ENCODE results near the gene MARCHF11.

MARCHF11 gene

GRCh38 chr5:16128944-16129343, 50.6 kb downstream of the MARCHF11 start:
- DNase-seq = peak in 1 of 2 experiments; percentile 41

DNA sequence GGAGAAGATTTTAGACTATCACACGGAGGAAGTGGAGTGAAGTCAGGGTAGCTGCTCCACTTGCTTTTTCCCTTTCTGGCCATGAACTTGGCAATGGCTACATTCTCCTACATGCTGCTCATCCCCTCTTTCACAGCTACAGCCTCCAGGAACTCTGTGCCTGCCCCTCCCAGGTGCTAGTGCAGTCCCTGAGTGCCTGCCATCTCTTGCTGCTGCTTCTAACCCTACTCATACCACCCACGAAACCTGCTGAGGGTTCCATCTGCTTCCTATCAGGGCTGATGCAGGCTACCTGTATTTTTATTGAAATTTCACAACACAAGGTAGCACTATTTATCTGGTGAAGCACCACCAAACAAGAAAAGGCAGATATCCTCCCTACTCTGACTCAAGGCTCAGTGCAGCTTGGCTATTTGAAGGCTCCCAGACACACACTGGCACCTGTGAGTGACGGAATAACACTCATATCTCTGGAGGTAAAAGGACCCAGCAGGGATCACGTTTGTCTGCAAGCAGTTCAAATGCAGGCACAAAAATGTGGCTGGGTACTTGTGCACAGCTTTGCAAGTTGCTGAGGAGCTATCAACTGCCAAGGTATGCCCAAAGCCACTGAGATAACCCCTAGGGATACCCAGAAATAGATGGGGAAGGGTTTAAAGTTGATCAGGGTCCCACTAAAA, 51.6 kb downstream of the MARCHF11 start:
- DNase-seq = peak in 1 of 2 experiments; percentile 24

GRCh38 chr5:16120579-16120978, 59.0 kb downstream of the MARCHF11 start:
- no peak for DNase-seq

DNA sequence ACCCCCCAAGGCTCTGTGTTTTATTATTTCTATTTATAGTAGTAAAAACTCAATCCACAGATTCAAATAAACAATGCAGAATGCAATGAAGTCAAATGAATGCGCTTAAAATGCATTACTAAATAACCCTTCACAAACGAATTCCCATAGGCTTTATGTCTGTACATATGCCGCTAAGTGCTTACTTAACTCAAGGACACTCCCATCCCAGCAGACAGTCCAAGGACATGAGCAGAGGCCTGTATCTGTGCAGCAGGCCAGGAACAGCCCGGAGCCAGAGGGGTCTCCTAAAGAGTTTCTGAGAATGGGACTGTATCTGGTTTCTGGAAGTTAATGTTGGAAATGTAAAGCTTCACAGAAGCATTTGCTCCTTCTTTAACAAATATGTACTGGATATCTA, 59.8 kb downstream of the MARCHF11 start:
- no peak for DNase-seq

DNA sequence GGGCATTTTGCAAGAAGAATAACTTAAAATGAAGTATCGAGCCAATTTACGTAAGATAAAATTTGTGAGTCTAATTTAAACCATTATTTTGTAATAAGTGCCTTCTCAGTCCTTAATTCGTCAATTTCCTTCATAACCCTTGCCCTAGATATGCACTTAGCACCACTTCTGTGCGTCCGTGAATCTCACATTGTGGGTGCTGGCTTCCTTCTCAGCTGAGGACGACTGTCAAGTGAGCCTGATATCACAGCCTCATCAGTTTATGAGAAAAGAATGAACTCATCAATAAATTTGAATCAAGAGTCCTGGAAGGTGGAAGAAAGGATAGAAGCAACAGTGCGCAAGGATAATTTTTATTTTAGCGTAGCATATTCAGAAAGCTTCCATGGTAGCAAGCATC, 64.5 kb downstream of the MARCHF11 start:
- DNase-seq = no peak

GRCh38 chr5:16108418-16108817, 71.2 kb downstream of the MARCHF11 start:
- no peak for DNase-seq

- DNase-seq = no peak
Observed at GRCh38 chr5:16104961-16105360, 74.6 kb downstream of the MARCHF11 start.

DNA sequence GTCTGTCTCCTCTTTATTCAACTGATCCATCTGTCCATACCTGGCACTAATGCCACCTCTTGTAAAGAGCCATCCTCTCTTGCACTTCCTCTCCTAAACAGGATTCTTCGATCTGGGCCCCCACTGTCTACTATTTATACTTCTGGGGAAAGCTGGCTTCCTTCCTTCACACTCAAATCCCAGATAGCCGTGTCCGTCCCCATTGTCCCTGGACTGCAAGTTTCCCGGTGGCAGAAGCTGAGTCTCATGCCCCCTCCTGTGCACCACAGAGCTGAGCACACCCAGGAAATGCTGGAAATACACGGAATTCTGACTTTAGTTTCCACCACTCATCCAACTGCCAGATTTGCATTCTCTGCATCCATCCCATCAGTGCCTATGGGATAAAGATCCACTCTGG, 84.0 kb downstream of the MARCHF11 start:
- DNase-seq = peak in 1 of 2 experiments; percentile 26

DNA sequence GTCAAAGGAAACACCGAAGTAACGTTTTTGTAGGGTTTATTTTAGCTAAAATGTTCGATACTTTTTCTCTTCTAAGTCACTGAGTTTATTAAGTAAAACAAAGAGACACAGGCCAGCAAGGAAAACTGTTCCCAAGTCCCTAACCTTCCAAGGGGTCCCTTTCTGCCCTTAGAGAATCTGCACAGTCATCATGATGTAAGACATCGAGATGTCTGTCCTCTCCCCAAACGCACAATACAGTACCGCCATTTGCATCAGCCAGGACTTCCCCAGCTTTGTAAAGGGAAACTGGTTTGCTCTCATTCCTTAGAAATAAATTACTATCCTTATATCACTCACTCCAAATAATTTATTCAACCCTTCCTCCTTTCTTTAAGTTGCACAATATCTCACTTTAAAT, 89.3 kb downstream of the MARCHF11 start:
- DNase-seq = no peak

GRCh38 chr5:16082982-16083381, 96.6 kb downstream of the MARCHF11 start:
- no peak for DNase-seq

- DNase-seq = no peak
Observed at GRCh38 chr5:16082053-16082452, 97.5 kb downstream of the MARCHF11 start.

DNA sequence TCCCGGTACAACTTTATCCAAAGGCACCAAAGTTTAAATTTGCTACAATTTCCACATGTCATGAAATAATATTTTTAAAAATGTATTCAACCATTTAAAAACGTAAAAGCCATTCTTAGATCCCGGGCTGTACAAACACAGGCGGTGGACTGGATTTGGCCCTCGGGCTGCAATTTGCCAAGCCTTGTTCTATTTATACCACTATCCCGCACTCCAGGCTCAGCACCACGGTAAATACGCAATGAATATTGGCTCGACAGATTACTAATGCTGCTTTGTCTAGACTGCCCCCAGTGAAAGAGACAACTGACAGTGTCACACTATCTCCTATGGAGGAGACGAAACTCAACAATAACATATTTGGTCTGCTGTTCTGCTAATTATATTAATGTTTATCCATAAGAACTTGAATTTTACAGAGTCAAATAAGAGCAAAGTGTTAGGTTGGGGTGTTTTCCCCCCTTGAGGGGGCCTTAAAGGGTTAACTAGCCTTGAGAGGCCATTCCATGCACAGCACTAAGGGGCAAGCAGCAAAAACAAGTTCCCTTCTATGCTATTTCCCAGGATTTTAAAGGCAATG, 98.1 kb downstream of the MARCHF11 start:
- no peak for DNase-seq

- no peak for DNase-seq
Observed at GRCh38 chr5:16076657-16077056, 102.9 kb downstream of the MARCHF11 start.

- DNase-seq = no peak
Observed at GRCh38 chr5:16074358-16074757, 105.2 kb downstream of the MARCHF11 start.

DNA sequence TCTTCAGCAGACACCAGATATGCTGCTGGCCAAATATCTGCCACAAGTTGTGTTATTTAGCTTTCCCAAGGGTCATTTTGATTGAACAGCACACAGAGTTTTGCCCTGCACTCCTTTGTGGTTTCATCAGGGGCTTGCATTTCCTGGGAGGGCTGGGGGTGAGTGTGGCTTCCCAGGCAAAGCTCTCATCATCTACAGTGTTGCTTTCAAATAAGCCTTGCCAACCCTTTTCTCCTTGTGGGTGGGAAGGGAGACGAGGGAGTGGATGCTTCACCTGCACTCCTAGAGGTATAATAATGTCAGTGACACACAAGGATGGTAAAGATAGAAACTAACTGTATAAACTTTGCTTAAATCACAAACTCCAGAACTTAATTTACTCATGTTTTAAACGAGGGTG, 107.0 kb downstream of the MARCHF11 start:
- DNase-seq = no peak

DNA sequence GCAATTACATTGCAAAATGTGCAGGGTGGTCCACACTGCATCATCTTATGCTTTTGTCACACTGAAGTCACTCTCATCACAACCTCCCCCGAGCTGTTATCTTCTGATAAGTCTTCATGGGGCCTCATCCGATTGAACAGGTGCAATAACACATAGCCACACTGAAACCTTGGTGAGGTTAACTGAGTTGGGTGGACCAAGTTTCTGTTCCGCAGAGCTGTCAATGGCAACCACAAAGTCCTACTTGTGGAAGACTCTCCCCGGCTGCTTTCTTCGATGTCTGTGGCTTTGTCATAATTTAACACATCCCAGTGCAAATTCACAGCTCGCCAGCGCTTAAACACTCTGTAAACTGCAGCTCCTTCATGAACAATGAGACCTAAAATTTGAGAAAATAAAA, 112.2 kb downstream of the MARCHF11 start:
- no peak for DNase-seq

- DNase-seq = no peak
Observed at GRCh38 chr5:16066810-16067209, 112.8 kb downstream of the MARCHF11 start.

- no peak for DNase-seq
Observed at GRCh38 chr5:16066320-16066719, 113.3 kb downstream of the MARCHF11 start.

DNA sequence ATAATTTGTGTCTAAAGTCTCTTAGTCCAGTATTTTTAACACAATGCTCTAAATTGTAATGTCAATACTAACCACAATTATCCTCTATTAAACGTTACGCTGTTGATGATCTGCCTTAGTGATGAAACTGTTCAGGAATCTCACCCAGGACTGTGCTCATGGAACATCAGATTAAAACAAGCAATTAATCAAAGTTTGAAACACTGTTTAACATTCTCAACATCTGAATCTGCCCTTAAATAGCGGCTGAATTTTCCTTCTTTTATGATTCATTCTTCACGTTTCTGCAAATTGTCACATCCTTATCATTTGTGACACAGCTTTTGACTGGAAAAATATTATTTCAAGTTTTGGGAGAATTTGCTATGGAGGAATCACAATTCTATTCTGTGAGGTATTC, 113.8 kb downstream of the MARCHF11 start:
- DNase-seq = no peak

- DNase-seq = no peak
Observed at GRCh38 chr5:16064135-16064893, 115.3 kb downstream of the MARCHF11 start.

DNA sequence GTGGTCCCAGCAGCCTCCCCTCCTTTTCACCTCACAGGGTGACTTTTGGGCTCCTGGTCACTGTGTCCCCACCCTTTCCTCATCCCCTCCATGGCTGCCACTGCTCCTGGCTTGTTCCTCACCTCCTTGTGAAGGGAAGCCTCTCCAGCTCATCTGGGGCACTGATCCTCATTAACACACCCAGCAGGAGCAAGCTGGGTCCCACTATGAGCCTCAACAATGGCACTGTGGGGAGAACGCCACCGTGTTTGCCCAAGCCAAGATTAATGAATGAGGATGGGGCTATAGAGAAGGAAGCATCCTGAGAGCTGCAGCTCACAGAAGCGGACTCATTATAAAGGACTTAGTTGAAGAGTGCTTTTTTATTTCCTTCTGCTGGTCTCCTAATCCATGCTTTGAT, 118.4 kb downstream of the MARCHF11 start:
- DNase-seq = no peak

DNA sequence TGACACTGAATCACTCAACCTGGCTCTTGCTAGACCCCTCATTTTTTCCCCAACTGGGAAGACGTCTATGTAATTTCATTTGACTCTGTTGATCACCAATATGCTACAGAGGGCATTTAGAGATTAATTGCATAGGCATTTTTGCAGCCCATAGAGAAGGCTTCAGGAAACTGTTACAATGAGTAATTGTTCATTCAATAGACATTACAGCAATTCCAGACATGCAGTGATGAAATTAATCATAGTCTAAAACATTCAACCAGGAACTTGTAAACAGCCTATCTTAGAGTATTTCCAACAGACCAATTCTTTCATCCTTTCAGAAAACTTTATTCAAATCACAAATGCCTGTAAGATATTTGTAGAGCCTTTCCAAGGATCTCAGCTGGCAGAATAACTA, 122.3 kb downstream of the MARCHF11 start:
- DNase-seq = no peak

GRCh38 chr5:16051246-16051755, 128.3 kb downstream of the MARCHF11 start:
- DNase-seq = no peak

DNA sequence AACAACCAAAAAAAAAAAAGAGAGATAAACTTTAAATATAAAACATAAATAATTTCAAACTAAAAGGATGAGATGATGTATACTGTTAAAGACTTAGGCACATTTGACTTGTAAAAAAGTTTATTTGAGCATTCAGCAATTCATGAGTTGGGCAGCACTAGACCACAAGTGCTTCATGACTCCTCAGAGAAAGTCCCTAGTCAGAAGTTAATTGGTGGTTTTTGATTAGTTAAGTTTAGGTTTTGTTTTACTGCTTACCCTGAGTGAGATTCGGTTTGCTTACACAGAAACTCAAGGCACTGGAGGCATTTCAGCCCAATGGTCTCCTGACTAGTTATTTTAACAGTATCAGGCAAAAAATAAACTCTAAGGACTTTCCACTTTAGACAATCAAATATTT, 129.2 kb downstream of the MARCHF11 start:
- DNase-seq = no peak

All from NCI-H524 (cell line).